Astrocyte (in vitro differentiated cells and primary cell): ENCODE results near the gene FBXL19.

Source experiments
- EZH2 ChIP-seq: IDR thresholded peaks from 2 replicates; pipeline ENCODE4 v1.6.1; 2012; ENCODE audit warnings: mild to moderate bottlenecking, low read length, inconsistent platforms; ENCODE audit not compliant: insufficient read depth
- TF ChIP-seq, protein P1 (sequence below): IDR thresholded peaks from 2 replicates; pipeline ENCODE4 v1.5.1; 2011; ENCODE audit warnings: low read depth, mild to moderate bottlenecking, inconsistent platforms, low read length, moderate library complexity; ENCODE audit not compliant: insufficient read depth

GRCh38 chr16:30949650-30950515 lies 26.5 kb downstream of the FBXL19 start:
- TF ChIP-seq EZH2: no peak
- TF ChIP-seq, protein P1, sequence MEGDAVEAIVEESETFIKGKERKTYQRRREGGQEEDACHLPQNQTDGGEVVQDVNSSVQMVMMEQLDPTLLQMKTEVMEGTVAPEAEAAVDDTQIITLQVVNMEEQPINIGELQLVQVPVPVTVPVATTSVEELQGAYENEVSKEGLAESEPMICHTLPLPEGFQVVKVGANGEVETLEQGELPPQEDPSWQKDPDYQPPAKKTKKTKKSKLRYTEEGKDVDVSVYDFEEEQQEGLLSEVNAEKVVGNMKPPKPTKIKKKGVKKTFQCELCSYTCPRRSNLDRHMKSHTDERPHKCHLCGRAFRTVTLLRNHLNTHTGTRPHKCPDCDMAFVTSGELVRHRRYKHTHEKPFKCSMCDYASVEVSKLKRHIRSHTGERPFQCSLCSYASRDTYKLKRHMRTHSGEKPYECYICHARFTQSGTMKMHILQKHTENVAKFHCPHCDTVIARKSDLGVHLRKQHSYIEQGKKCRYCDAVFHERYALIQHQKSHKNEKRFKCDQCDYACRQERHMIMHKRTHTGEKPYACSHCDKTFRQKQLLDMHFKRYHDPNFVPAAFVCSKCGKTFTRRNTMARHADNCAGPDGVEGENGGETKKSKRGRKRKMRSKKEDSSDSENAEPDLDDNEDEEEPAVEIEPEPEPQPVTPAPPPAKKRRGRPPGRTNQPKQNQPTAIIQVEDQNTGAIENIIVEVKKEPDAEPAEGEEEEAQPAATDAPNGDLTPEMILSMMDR: no peak
